HepG2 (cell line): ENCODE data around the gene ACTN4.

Experiments
- BRF2 ChIP-seq: sonication (generic); formaldehyde crosslinking; IDR thresholded peaks from 2 replicates; pipeline ENCODE4 v1.8.1; 2022; ENCODE audit warnings: mild to moderate bottlenecking, missing genetic modification reagents
- ZNF713 ChIP-seq: sonication (generic); formaldehyde crosslinking; IDR thresholded peaks from 2 replicates; pipeline ENCODE4 v1.4.0; 2020; ENCODE audit warnings: mild to moderate bottlenecking, missing genetic modification reagents

- TF ChIP-seq BRF2 (CRISPR knock-in tag), result no peak; the same call in 1 of the 2 replicates
- no peak for TF ChIP-seq ZNF713 (CRISPR knock-in tag)
Measured at GRCh38 chr19:38700902-38701454, 53.5 kb downstream of the ACTN4 start.
